CD4-positive, alpha-beta T cell treated with Interferon alpha-2 for 1 hour (primary cell): ENCODE results near the gene RND3.

Experiments
- DNase-seq, 2 donors: peaks; one replicate each; pipeline ENCODE4 v3.0.0-alpha.2; 2020 to 2022

Gene RND3

GRCh38 chr2:150474326-150475074, 13.0 kb downstream of the RND3 start:
- no peak for DNase-seq

DNA sequence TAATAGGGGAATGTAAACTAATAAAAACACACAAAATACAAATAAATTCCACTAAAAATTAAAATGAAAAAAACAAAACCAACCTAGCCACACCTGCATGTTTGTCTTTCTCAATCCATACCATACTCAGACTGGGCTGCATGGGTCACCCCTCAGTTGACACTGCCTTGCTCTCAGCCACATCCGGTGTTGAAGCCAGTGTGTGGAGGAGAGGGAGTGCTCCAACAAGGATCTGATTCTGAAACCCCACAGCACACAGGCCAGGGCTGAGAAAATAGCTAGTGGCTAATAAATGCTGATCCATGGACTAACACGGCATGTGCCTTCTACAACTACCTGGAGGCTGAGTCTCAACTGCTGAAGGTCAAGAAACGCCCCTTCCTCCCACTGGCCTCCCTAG, 13.7 kb downstream of the RND3 start:
- DNase-seq: no peak

DNA sequence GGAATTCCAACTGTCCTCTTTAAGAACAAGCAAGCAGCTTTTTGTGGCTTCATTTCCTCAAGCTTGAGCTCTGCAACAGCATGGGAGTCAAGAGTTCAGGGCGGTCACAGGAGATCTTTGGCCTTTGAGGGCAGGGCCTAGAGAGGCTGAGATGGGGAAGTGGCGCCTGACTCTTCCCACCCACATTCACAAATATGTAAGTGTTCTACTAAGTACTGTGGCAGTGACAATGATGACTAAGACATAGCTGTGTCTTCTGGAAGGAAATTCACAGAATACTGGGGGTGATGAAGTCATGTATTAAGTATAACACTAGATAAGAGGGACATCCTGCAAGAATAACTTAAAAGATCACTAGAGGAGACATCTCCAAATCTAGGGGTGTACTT, 15.0 kb downstream of the RND3 start:
- DNase-seq: no peak

DNA sequence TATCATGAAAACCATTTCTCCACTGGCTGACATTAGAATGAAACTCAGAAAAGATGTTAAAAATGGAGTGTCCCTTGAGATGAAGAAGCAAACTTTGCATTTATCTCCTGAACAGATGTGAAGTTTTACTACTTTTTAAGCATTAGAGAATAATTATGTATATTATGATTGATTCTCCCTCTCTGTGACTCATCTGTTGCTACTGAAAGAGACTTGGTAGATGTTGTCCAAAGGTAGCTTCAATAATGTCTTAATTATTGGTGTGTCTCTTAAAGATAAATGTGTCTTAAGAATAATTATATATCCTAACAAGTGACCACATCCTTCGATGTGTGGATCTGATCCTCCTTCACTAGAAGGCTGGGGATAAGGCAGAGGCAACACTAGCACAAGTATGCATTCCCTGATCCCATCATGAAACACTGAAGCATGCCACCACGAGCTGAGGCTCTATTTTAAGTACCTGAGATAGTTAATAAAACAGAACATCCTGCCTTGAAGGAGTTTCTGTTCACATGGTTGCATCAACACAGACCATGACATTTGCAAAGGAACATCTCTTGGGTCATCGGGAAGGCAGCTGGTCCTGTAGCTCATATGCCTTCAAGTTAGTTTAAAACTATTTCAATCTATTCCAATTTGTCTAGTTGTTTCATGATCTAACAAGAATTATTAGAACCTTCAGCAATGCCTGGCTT, 15.5 kb downstream of the RND3 start:
- no peak for DNase-seq

GRCh38 chr2:150470435-150470834, 17.0 kb downstream of the RND3 start:
- no peak for DNase-seq

- no peak for DNase-seq
Observed at GRCh38 chr2:150469706-150470274, 17.7 kb downstream of the RND3 start.

GRCh38 chr2:150468350-150468960, 19.0 kb downstream of the RND3 start:
- DNase-seq: no peak

DNA sequence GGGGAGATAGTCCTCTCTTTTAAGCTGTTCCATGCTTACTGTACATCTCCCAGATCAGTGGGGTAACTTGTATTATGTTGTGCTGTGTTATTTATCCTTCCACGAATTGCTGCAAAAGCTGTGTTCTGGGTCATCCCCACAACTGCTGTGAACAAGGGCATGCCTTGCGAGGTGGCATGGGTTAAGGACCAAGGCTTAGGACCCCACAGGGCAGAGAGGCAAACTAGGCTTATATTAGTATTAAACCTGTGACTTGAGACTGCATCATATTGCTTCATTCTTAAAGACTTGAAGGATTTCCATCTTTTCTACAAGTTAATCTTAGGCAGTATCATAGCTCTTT, 19.9 kb downstream of the RND3 start:
- no peak for DNase-seq

DNA sequence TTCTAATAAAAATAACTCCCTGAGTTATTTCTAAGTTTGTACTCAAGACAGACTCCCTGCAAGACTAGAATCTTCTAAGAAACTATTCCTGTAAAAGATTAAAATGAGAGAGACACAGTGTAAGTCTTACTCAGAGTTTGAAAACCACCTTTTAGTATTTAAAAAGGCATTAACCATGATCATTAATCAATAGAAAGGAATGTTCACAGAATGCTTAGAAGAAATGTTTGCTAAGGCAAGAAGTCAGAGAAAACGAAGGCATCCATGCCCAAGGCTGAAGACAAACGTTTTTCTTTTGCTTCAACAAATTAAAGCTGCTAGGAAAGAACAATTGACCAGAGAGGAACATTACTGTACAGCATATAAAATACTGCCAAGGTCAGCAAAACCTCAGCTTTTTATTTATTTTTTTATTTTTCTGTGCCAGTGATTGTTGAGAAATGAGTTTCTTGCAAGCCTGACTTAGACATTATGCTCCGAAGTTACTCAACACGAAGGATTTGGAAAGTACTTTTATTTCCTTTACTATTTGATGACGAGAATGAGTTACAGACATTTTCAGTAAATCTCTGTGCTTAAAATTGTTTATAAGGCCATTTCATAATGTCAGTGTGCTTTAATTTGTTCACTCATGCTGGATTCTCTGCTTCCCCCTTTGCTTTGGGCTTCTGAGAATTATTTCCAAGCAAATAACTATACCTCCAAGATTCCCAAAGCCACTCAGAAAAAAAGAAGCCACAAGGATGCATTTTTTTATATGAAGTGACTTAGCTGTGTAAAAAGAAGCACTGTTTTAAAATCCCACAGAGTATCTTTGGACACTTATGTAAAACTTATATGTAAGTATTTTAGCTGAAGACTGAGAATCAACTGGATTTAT, 20.5 kb downstream of the RND3 start:
- DNase-seq: no peak

- no peak for DNase-seq
Observed at GRCh38 chr2:150465703-150466569, 21.5 kb downstream of the RND3 start.

DNA sequence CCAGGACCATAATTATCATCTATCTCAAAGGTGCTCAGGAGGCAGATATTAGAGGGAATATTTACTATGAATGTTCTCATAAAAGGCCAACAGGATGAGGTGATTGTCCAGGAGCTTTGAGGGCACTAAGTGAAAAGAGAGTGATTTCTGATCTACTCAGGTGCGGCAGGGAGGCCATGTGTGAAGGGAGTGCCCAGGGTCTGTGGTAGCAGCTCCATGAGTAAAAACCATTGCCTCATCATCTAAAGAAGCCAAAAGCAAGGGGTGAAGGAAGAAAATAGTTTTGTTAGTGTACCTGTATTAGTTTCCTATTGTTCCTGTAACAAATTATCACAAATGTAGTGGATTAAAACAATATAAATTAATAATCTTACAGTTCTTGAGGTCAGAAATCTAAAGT, 22.5 kb downstream of the RND3 start:
- no peak for DNase-seq

DNA sequence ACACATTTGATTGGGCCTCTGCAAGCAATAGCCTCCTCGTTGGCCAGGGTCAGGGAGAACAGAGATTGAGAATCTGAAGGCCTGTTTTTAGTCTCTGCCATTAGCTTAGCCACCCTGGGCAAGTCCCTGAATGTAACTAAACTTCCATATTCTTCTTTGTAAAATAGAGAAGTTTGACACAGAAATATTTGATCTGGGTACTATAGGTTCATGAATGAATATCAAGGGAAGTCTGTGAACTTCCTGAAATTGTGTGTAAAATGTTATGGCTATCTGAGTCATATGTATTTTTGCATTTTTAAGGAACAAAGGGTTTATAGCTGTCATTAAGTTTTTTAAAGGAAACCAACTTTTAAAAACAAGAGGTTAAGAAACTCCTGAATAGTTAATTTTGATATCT, 23.2 kb downstream of the RND3 start:
- DNase-seq: no peak

GRCh38 chr2:150462770-150463169, 24.7 kb downstream of the RND3 start:
- no peak for DNase-seq

DNA sequence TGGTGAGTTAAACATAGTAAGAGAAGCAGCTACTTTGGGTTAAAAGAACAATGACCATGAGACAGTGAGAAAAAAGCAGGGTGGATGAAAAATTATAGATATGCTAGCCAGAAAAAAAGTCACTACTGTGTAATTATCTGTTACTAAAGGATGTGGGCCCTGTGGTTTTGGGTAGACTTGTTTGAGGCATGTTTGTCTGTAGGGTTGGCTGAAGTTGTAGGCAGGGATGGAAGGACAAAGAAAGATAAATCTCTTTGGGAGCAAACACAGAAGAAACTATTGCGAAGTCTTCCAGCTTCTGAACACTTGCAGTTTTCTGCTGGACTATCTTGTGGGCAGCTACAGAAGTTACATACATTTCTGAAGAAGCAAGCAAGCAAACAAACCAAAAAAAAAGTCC, 28.2 kb downstream of the RND3 start:
- no peak for DNase-seq

GRCh38 chr2:150450765-150451164, 36.7 kb downstream of the RND3 start:
- no peak for DNase-seq

DNA sequence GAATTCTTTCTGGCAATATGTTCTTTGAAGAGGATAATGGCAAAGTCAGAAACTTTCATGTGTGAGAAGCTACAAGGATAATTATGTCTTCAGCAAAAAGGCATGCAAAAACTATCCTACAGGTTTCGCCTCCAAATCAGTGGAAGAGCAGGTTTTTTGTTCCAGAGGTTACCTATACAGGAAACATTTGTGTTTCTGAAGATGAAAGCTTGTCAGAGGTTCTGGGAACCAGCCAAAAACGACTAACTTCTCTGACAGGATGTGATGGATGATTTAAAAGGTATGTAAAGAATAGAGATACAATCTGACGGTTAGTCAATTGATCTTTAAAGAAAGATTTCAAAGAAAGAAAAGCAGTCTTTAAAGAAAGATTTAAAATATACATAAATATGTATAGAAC, 37.6 kb downstream of the RND3 start:
- DNase-seq: no peak

DNA sequence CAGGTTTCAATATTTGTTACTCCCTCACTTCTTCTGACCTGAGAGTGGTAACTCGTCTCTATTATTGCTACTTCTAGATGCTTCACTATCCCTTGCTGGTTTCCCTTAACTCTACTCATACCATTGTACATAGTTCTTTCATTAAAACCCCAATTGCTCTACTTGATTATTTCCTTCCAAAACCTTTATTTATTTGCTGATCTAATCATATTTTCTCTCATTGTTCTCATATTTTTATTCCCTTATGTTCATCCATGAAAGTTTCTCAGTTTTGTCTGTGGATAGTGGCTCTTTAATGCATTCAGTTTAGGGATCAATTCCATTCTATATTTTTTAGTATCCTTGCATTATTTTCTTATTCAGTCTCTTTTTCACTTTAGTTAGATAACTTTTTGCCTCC, 42.1 kb downstream of the RND3 start:
- DNase-seq: no peak

DNA sequence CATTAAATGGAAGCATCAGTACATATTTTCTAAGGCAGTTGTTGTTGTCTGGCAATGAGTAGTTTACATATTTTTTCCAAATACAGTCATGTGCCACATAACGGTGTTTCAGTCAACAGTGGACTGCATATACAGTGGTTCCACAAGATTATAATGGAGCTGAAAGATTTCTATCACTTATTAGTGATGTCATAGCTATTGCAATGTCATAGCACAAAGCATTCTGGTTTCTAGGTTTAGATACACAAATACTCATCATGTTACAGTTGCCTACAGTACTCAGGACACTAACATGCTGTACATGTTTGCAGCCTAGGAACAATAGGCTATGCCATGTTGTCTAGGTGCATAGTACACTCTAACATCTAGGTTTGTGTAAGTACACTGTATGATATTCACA, 45.0 kb downstream of the RND3 start:
- DNase-seq: no peak

DNA sequence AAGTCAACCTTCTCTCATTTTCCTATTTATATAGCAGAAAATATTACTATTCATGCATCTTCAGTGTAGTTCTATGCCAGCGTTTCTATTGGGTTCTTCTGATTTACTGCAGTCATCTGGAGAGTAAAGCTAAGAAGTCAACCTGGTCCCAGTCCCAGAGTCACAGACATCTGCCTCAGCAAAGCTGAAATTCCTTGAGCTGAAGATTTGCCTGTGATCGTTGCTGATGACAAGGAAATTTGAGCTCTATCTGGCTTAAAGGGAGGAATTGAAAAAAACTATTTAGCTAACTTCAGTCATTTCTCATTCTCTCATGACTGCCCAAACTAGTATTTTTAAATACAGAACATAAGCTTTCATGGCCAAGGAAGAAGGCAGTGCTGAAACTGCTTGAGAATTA, 45.7 kb downstream of the RND3 start:
- DNase-seq: no peak

GRCh38 chr2:150441226-150441625, 46.2 kb downstream of the RND3 start:
- DNase-seq: no peak

GRCh38 chr2:150438654-150439053, 48.8 kb downstream of the RND3 start:
- DNase-seq: no peak

- no peak for DNase-seq
Observed at GRCh38 chr2:150438041-150438440, 49.4 kb downstream of the RND3 start.
